ENCODE results near the gene IFNL2.

DNA sequence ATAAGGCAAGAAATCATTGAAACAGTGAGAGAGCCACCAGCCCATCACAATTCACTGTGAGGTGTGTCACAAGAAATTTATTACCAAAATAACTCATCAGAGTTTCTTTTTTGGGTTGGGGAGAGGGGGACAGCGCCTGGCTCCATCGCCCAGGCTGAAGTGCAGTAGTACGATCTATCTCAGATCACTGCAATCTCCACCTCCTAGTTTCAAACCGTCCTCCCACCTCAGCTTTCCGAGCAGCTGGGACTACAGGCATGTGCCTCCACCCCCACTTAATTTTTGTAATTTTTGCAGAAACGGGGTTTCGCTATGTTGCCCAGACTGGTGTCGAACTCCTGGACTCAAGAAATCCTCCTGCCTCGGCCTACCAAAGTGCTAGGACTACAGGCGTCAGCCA is 31.6 kb downstream of the IFNL2 start:
- TF ChIP-seq, protein P1, sequence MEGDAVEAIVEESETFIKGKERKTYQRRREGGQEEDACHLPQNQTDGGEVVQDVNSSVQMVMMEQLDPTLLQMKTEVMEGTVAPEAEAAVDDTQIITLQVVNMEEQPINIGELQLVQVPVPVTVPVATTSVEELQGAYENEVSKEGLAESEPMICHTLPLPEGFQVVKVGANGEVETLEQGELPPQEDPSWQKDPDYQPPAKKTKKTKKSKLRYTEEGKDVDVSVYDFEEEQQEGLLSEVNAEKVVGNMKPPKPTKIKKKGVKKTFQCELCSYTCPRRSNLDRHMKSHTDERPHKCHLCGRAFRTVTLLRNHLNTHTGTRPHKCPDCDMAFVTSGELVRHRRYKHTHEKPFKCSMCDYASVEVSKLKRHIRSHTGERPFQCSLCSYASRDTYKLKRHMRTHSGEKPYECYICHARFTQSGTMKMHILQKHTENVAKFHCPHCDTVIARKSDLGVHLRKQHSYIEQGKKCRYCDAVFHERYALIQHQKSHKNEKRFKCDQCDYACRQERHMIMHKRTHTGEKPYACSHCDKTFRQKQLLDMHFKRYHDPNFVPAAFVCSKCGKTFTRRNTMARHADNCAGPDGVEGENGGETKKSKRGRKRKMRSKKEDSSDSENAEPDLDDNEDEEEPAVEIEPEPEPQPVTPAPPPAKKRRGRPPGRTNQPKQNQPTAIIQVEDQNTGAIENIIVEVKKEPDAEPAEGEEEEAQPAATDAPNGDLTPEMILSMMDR (IDR thresholded peaks at IDR 0.05; ENCODE audit: poor library complexity, severe bottlenecking), result no peak
- TF ChIP-seq, protein P2, sequence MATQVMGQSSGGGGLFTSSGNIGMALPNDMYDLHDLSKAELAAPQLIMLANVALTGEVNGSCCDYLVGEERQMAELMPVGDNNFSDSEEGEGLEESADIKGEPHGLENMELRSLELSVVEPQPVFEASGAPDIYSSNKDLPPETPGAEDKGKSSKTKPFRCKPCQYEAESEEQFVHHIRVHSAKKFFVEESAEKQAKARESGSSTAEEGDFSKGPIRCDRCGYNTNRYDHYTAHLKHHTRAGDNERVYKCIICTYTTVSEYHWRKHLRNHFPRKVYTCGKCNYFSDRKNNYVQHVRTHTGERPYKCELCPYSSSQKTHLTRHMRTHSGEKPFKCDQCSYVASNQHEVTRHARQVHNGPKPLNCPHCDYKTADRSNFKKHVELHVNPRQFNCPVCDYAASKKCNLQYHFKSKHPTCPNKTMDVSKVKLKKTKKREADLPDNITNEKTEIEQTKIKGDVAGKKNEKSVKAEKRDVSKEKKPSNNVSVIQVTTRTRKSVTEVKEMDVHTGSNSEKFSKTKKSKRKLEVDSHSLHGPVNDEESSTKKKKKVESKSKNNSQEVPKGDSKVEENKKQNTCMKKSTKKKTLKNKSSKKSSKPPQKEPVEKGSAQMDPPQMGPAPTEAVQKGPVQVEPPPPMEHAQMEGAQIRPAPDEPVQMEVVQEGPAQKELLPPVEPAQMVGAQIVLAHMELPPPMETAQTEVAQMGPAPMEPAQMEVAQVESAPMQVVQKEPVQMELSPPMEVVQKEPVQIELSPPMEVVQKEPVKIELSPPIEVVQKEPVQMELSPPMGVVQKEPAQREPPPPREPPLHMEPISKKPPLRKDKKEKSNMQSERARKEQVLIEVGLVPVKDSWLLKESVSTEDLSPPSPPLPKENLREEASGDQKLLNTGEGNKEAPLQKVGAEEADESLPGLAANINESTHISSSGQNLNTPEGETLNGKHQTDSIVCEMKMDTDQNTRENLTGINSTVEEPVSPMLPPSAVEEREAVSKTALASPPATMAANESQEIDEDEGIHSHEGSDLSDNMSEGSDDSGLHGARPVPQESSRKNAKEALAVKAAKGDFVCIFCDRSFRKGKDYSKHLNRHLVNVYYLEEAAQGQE (IDR thresholded peaks at IDR 0.05; ENCODE audit: borderline replicate concordance), result no peak
- no peak for TF ChIP-seq RAD21 (conservative IDR thresholded peaks at IDR 0.05)
- TF ChIP-seq SMC3 (conservative IDR thresholded peaks at IDR 0.05; ENCODE audit: poor library complexity), result no peak

Data from neural cell (in vitro differentiated cells).